HG03025 (cell line): ENCODE results near the gene RAB30.
A peak's percentile ranks its signal among the peaks of the same experiment; 100 is the strongest.
"Not testable (repeated sequence)": the region's sequence is repeated elsewhere in the genome, so short reads cannot be mapped to it uniquely, and the experiment has no call there.

Source experiments
- ATAC-seq: cut with Tn5 transposase; IDR thresholded peaks from one replicate; pipeline ENCODE4 v1.9.1; 2021; ENCODE audit warnings: mild to moderate bottlenecking, moderate library complexity; ENCODE audit not compliant: unreplicated experiment, low FRiP score

RAB30 gene

GRCh38 chr11:82950502-82950901 lies 121.2 kb downstream of the RAB30 start:
- ATAC-seq = not testable (repeated sequence)

GRCh38 chr11:82949352-82949751 lies 122.3 kb downstream of the RAB30 start:
- ATAC-seq = no peak

GRCh38 chr11:82945682-82946081 lies 126.0 kb downstream of the RAB30 start:
- no peak for ATAC-seq

- not testable (repeated sequence) for ATAC-seq
Measured at GRCh38 chr11:82945041-82945440, 126.7 kb downstream of the RAB30 start.

GRCh38 chr11:82944198-82944597 lies 127.5 kb downstream of the RAB30 start:
- ATAC-seq = no peak

GRCh38 chr11:82943430-82943829 lies 128.3 kb downstream of the RAB30 start:
- ATAC-seq = not testable (repeated sequence)

- ATAC-seq = no peak
Measured at GRCh38 chr11:82942376-82942775, 129.3 kb downstream of the RAB30 start.

- no peak for ATAC-seq
Measured at GRCh38 chr11:82939456-82939855, 132.2 kb downstream of the RAB30 start.

GRCh38 chr11:82937554-82937953 lies 134.1 kb downstream of the RAB30 start:
- ATAC-seq = no peak

- ATAC-seq = no peak
Measured at GRCh38 chr11:82936261-82936660, 135.4 kb downstream of the RAB30 start.

GRCh38 chr11:82932564-82932963 lies 139.1 kb downstream of the RAB30 start:
- no peak for ATAC-seq

GRCh38 chr11:82930734-82931133 lies 141.0 kb downstream of the RAB30 start:
- no peak for ATAC-seq

GRCh38 chr11:82930229-82930628 lies 141.5 kb downstream of the RAB30 start:
- ATAC-seq = no peak

- ATAC-seq = no peak
Measured at GRCh38 chr11:82929121-82929520, 142.6 kb downstream of the RAB30 start.

- peak; percentile 58 for ATAC-seq
Measured at GRCh38 chr11:82927264-82927880, 144.3 kb downstream of the RAB30 start.

GRCh38 chr11:82924522-82925224 lies 147.0 kb downstream of the RAB30 start:
- no peak for ATAC-seq
